Tibial nerve (tissue), 4 donors: ENCODE results near the gene SRPK2.

Experiments
- CTCF ChIP-seq, 5 experiments: fragments of 200-600 bp in 3 of 5; fragments of 450-650 bp in 2 of 5; sonication (generic) in 3 of 5; IDR thresholded peaks; one replicate each; pipeline ENCODE4 v1.5.1; 2016 to 2019; ENCODE audit warnings: antibody characterized with exemption in 5 of 5, mild to moderate bottlenecking in 3 of 5, moderate library complexity in 2 of 5
- EP300 ChIP-seq, 2 donors: sonication (generic); formaldehyde crosslinking; IDR thresholded peaks; one replicate each; pipeline ENCODE4 v1.6.1; 2017; ENCODE audit warnings: antibody characterized with exemption in 2 of 2, mild to moderate bottlenecking in 1 of 2
- POLR2A ChIP-seq, 2 donors: fragments of 450-650 bp; IDR thresholded peaks; one replicate each; pipeline ENCODE4 v1.6.1; 2017; ENCODE audit warnings: antibody characterized with exemption in 2 of 2, mild to moderate bottlenecking in 2 of 2, moderate library complexity in 2 of 2

GRCh38 chr7:105087981-105088380 is 300.7 kb downstream of the SRPK2 start:
- TF ChIP-seq POLR2A (IDR thresholded peaks at IDR 0.05) (no peak), CTCF (IDR thresholded peaks at IDR 0.05) (no peak), EP300 (IDR thresholded peaks at IDR 0.05) (no peak)
